Ramos (cell line): Measurements from ENCODE around the gene NME2.
"Not testable (repeated sequence)": the region's sequence is repeated elsewhere in the genome, so short reads cannot be mapped to it uniquely, and the experiment has no call there.

Source experiments
- in situ Hi-C: fragments of 300-500 bp; cut with MboI; formaldehyde crosslinking; loops from one replicate; pipeline ENCODE4 v1.14.3; 2022; ENCODE audit warnings: low sequenced_read_pairs; ENCODE audit not compliant: unreplicated experiment

The NME2 gene

DNA sequence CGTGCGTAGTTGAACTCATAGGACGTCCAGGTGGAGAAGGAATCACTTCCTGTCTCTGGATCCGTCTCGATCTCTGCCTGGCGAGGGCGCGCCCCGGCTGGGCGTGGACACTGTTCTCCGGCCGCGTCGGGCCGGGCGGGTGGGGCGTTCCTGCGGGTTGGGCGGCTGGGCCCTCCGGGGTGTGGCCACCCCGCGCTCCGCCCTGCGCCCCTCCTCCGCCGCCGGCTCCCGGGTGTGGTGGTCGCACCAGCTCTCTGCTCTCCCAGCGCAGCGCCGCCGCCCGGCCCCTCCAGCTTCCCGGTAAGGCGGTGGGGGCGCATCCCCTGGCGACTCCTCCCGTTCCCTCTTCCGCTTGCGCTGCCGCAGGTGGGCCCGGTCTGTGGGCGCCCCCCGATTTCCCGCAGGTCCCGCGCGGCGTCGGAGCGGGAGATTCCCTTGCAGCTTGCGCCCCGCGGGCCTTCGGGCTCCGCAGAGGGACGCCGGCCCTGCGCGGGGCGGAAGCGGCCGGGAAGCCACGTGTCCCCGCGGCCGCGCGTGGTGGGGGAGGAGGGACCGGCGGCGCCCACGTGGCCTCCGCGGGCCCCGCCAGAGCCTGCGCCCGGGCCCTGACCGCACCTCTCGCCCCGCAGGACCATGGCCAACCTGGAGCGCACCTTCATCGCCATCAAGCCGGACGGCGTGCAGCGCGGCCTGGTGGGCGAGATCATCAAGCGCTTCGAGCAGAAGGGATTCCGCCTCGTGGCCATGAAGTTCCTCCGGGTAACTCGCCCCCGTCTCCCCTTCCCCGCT is at the start of gene NME2:
Gene NME2 (plus strand): TSS at position 214 of the 789 bp plus-strand sequence. CDS start 420 bp downstream, at position 634.
- in situ Hi-C loops = loop anchor here (25.0 kb wide), 1 partner anchor 304 kb away; the partner anchor contains the start of gene TOB1

- in situ Hi-C loops = no loop called here
Measured at GRCh38 chr17:51118330-51119195, 47.6 kb upstream of the NME2 start.

DNA sequence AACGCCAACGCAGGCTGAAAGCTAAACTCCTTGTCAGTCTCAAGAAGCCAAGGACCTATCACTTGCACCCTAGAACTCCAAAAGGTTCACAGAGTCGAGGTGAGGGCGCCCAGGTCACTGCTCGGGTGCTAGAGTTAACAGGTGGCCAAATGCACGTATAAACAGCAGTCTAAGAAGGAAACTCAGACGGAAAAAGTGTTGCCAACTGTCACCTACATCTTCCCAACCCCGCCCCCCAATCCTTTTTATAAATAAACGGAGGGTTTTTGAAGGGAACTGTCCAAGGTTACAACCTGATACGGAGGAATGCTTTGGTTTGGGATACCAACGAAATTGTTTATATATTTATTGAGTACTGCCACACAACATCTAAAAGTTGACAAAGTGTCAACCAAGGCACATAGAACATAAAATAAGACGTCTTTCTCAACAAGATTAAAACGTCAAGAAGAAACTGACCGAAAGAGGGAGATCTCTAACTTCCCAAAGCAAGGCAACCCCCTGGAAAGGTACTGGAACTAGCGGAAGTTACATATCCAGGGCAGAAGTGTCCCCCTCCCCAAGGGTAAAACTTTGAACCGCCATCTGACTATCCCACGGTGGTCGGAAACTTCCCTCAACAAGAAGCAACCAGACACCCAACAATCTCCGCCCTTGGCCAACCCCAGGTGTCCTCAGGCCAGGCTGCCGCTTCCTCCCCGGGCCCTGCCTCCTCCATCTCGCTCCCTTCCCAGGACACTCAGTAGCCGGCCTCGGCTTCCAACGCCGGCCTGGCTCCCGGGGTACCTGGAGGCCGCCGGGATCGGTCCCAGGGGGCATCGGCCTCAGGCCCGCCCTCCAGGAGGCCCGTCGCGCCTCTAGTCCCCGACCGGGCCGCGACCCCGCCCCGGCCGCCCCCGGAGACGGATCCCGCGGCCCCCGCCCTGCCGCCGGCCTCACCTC is 46.5 kb upstream of the NME2 start:
- in situ Hi-C loops = no loop called here

DNA sequence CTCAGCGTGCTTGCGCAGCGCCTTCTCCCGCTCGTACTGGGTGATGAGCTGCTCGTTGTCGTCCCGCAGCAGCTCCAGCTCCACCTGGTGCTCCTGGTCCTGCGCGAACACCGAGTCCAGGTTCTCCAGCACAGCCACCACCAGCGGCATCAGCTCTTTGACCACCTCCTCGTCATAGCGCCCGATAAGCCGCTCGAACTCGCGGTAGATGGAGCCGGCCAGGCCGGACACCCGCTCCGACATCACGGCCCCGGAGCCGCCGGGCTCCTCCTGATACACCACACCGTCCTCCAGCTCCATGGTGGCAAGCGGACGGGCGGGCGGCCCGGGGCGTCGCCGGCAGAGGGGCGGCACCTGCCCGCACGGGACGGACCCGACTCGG is 45.9 kb upstream of the NME2 start:
- in situ Hi-C loops = no loop called here

DNA sequence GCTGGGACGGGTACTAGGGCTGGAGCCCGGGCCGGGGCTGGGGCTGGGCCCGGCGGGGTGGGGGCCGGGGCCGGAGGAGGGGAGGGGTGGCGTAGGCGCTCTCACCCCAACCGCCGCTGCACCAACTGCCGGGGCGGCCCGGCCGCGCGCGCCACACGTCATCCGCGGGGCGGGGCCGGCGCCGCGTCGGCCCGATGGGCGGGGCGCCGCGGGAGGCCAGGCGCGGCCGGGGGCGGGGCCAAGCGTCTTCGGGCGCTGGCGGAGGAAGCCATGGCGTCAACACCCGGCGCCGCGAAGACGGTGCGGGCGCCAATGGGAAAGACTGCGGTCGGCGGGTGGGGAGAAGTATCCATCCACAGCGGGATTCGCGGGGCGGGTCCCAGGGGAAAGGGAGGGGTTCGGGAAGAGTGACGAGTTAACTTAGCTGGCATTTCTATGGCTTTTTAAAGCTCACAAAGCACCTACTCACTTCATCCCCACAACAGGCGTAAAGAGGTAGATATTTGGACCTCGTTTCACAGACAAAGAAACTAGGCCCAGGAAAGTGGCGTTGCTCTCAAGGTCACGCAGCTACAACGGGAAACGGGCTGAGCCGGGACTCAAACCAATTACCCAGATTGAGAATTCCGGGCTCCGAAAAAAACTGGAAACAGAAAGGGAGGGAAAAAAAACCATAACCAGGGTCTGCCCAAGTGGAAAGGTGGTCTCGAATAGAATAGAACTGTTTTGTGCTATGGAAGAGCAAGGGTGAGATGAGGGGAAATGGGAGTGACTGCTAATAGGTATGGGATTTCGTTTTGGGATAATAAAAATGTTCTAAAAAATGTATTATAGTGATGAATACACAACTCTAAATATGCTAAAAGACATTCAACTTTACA is 45.2 kb upstream of the NME2 start, which contains the start of gene SPAG9:
Gene SPAG9 (minus strand): TSS at position 130 of the 881 bp plus-strand sequence. CDS start 212 bp downstream, outside the sequence.
- in situ Hi-C loops = no loop called here

DNA sequence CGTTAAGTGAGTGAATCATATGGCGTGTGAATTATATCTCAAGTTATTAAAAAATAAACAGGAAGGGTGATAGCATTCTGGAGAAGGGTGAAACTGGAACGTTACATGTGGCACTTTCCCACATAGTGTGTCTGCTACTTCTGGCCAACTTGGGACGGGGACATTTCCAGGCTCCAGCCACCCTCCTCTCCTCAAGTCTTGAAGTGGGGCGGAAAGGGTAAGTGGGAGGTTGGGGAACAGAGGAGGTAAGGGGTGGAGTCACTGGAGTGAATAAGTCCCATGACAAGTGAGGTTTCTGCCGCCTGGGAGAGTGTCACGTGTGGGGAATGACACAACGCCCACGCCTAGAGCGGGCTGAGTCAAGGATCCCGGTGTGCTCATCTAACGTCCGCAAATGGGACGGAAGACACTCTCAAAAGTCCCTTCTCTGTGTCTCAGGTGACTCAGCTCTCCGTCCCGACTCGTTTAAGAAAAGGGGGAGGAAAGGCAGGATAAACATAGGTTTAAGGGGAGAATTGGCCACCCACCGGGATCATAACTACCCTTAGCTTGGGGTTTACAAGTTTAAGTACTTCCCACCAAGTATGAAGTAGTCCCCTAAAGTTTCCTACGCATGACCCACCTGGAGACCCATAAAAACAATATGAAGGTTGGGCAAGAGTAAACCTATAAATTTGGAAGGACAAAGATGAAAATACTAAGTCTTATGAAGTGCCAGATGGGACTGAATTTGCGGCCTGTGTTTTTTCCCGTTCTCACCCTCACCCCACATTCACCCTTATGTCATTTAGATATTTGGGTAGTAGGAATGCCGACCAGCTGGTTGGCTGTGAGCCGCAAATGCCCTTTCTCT is 44.4 kb upstream of the NME2 start:
- in situ Hi-C loops = no loop called here

DNA sequence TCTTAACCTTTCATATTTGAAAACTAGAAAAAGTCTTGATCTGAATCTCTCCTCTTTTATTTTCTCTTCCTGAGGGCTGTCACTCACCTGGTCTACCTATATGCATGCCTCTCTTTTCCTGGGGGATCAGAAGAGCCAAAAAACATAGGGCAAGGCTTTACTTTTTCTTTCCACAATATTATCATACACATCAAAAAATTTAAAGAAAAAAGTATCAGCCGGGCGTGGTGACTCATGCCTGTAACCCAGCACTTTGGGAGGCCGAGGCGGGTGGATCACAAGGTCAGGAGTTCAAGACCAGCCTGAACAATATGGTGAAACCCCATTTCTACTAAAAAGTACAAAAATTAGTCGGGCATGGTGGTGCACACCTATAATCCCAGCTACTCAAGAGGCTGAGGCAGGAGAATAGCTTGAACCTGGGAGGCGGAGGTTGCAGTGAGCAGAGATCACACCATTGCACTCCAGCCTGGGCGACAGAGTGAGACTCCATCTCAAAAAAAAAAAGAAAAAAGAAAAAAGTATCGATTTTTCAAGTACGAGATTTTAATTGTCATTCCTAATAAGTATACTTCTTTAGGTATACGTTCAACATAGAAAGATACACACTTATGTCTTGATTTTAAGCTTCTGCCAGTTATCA is 43.6 kb upstream of the NME2 start:
- in situ Hi-C loops = not testable (repeated sequence)

DNA sequence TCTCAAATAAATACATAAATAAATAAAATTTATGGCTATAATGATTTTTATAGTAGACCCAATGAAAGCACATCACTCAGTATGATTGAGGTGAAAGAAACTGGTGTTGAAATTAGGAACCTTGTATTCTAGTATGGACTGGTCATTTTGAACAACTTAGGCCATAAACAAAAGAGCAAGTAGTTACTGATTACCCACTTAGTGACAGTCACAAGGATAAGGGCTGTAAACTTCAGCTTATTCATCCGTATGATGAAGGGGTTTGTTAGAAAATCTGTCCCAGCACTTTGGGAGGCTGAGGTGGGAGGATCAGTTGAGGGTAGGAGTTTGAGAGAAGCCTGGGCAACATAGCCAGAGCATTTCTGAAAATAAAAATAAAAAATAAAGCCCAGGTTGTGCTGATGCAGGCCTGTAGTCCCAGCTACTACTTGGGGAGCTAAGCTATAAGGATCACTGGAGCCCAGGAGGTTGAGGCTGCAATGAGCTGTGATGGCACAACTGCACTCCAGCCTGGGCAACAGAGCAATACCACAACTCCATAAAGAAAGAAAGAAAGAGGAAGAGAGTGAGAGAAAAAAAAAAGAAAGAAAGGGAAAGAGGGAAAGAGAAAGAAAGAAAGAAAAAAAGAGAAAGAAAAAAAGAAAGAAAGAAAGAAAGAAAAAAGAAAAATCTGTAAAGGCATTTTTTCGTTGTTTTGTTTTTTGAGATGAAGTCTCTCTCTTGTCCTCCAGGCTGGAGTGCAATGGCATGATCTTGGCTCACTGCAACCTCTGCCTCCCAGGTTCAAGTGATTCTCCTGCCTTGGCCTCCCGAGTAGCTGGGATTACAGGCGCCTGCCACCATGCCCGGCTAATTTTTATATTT is 41.3 kb upstream of the NME2 start:
- in situ Hi-C loops = no loop called here

GRCh38 chr17:51128076-51128475 is 38.1 kb upstream of the NME2 start:
- in situ Hi-C loops = no loop called here

GRCh38 chr17:51132964-51133319 is 33.3 kb upstream of the NME2 start:
- in situ Hi-C loops = no loop called here

DNA sequence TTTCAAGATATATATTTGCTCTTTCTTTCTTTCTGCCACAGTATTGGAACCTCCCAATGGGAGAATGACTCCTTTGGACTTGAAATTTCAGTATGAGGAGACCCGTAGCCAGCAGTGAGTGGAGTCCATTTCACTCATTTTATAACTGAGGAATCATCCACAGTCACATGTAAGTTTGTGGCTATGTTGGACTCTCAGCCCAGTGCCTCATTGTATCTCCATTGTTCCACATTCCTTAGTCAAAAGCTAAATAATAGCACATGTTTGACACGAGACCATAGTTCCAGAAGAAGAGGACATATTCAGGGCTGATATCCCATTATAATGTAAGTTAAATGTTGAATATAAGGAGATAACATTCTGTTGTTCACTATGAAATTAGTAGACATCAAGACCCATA is 32.8 kb upstream of the NME2 start:
- in situ Hi-C loops = no loop called here

GRCh38 chr17:51135956-51136355 is 30.3 kb upstream of the NME2 start:
- in situ Hi-C loops = no loop called here

GRCh38 chr17:51142597-51142996 is 23.6 kb upstream of the NME2 start:
- in situ Hi-C loops = no loop called here

- in situ Hi-C loops = no loop called here
Measured at GRCh38 chr17:51144266-51145022, 21.8 kb upstream of the NME2 start.

GRCh38 chr17:51147650-51148049 is 18.6 kb upstream of the NME2 start:
- in situ Hi-C loops = no loop called here

GRCh38 chr17:51149163-51149562 is 17.0 kb upstream of the NME2 start:
- in situ Hi-C loops = no loop called here
